Thyroid gland (tissue), 4 donors: ENCODE data around the gene SLC7A7. TPM values are rescaled to one million over a fixed set of nuclear protein-coding genes. Genes with fewer than 3 reads are reported as not detected.
"Not testable (repeated sequence)": the region's sequence is repeated elsewhere in the genome, so short reads cannot be mapped to it uniquely, and the experiment has no call there.

Source experiments
- DNase-seq, 2 donors: peaks; one replicate each; pipeline ENCODE4 v3.0.0-alpha.2; 2019
- H3K27ac ChIP-seq, 3 donors: fragments of 200-600 bp; sonication (generic); 1 replicate in 2 of 3; 2 replicates in 1 of 3; pipeline ENCODE4 v1.5.1; 2016 to 2019; ENCODE audit warnings: mild to moderate bottlenecking in 1 of 3, moderate library complexity in 1 of 3
- H3K27me3 ChIP-seq: fragments of 200-600 bp; sonication (generic); one replicate; pipeline ENCODE4 v1.5.1; 2019
- H3K36me3 ChIP-seq, 2 donors: fragments of 200-600 bp; sonication (generic); one replicate each; pipeline ENCODE4 v1.5.1; 2016 to 2019
- H3K4me1 ChIP-seq, 2 donors: fragments of 200-600 bp; sonication (generic); one replicate each; pipeline ENCODE4 v1.5.1; 2017 to 2019
- H3K4me3 ChIP-seq, 3 donors: fragments of 200-600 bp; sonication (generic); replicated peaks in 1 of 3; 1 replicate in 2 of 3; 2 replicates in 1 of 3; pipeline ENCODE4 v1.5.1; 2016; ENCODE audit warnings: mild to moderate bottlenecking in 1 of 3
- H3K9me3 ChIP-seq: fragments of 200-600 bp; sonication (generic); one replicate; pipeline ENCODE4 v1.5.1; 2017
- CTCF ChIP-seq, 6 experiments: fragments of 200-600 bp in 3 of 6; fragments of 450-650 bp in 3 of 6; sonication (generic) in 3 of 6; IDR thresholded peaks; one replicate each; pipeline ENCODE4 v1.5.1; 2016 to 2019; ENCODE audit warnings: antibody characterized with exemption in 6 of 6, mild to moderate bottlenecking in 2 of 6, inconsistent platforms in 1 of 6, moderate library complexity in 1 of 6
- POLR2A ChIP-seq, 2 donors: fragments of 450-650 bp; IDR thresholded peaks; one replicate each; pipeline ENCODE4 v1.6.1; 2017; ENCODE audit warnings: antibody characterized with exemption in 2 of 2, mild to moderate bottlenecking in 2 of 2, moderate library complexity in 1 of 2
- WGBS, 2 donors: methylation state at CpG; one replicate each; pipeline ENCODE4 v1.1.5; 2017; 5-methylcytosine and 5-hydroxymethylcytosine counted together
- intact Hi-C: fragments of 100-400 bp; cut with DNase I; formaldehyde crosslinking; loops from one replicate; pipeline ENCODE4 v1.15.1; 2023
- total RNA-seq, 4 donors: library from RNA; depleted of rRNA; stranded (reverse); fragments of >200 nt; gene quantifications; one replicate each; pipeline ENCODE4 v1.2.3, GENCODE V29; 2016

The SLC7A7 gene
- total RNA-seq, 4 donors from 2014 or later: 8.4 to 15.1 (median 13.7) TPM

- H3K27ac ChIP-seq: no peak overlapping the region
- no peaks in the 10 kb centered on the region for H3K9me3 ChIP-seq
- no peaks in the 10 kb centered on the region for H3K36me3 ChIP-seq
- H3K27me3 ChIP-seq: no peaks in the 10 kb centered on the region
- intact Hi-C loops: no loop called here
- DNase-seq: no peak
- 79% methylated on average over 3 of the region's 3 CpGs for WGBS, 2 donors
- H3K4me3 ChIP-seq: no peak overlapping the region
- no peaks in the 10 kb centered on the region for H3K4me1 ChIP-seq
- TF ChIP-seq POLR2A (IDR thresholded peaks at IDR 0.05) (no peak), CTCF (IDR thresholded peaks at IDR 0.05) (no peak)
These were observed 75.2 kb downstream of the SLC7A7 start for GRCh38 chr14:22740020-22740419.

DNA sequence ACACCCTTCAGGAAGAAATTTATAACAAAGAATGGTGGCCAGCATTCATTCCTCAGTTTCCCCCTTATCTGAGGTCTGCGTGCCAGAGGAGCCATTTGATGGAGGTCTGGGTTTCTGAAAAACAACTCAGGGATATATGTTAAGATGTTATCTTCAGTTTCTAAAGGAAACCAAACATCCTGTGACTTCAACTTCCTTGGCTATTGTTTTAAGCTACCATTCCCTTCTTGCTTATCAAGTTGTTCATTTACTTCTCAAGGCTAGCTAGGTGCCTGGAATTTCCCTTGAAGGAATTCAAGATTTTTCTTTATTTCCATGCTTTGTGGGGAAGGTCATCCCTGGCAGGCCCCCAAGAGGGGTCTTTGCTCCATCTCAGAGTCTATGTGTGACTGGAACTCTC is 75.8 kb downstream of the SLC7A7 start:
- Histone ChIP-seq H3K27me3 (no peaks in the 10 kb centered on the region), H3K4me3 (no peak overlapping the region), H3K9me3 (no peaks in the 10 kb centered on the region), H3K36me3 (no peaks in the 10 kb centered on the region), H3K4me1 (no peaks in the 10 kb centered on the region), H3K27ac (no peak overlapping the region)
- no peak for DNase-seq
- no peak for TF ChIP-seq CTCF (IDR thresholded peaks at IDR 0.05)
- no peak for TF ChIP-seq POLR2A (IDR thresholded peaks at IDR 0.05)
- 41 to 76% methylated on average over 1 of the region's 1 CpG for WGBS, 2 donors
- intact Hi-C loops: no loop called here

- DNase-seq: no peak
- intact Hi-C loops: no loop called here
- H3K36me3 ChIP-seq: no peaks in the 10 kb centered on the region
- H3K4me3 ChIP-seq: no peak overlapping the region
- H3K4me1 ChIP-seq: no peaks in the 10 kb centered on the region
- H3K27me3 ChIP-seq: no peaks in the 10 kb centered on the region
- no peak overlapping the region for H3K27ac ChIP-seq
- H3K9me3 ChIP-seq: no peaks in the 10 kb centered on the region
- TF ChIP-seq POLR2A (IDR thresholded peaks at IDR 0.05) (no peak), CTCF (IDR thresholded peaks at IDR 0.05) (no peak)
- 89 to 100% methylated on average over 1 of the region's 1 CpG for WGBS, 2 donors
These were observed 78.2 kb downstream of the SLC7A7 start for GRCh38 chr14:22737052-22737451.

- DNase-seq, H3K36me3 ChIP-seq, H3K4me1 ChIP-seq, H3K4me3 ChIP-seq, H3K27me3 ChIP-seq, H3K27ac ChIP-seq, intact Hi-C loops, H3K9me3 ChIP-seq: not testable (repeated sequence)
- WGBS, 2 donors: 94 to 95% methylated on average over 14 of the region's 14 CpGs
These were observed 78.9 kb downstream of the SLC7A7 start for GRCh38 chr14:22736384-22736783.

GRCh38 chr14:22735096-22735495 is 80.1 kb downstream of the SLC7A7 start:
- Histone ChIP-seq H3K4me1 (no peaks in the 10 kb centered on the region), H3K27ac (no peak overlapping the region), H3K36me3 (no peaks in the 10 kb centered on the region), H3K9me3 (no peaks in the 10 kb centered on the region), H3K27me3 (no peaks in the 10 kb centered on the region), H3K4me3 (no peak overlapping the region)
- WGBS, 2 donors: 65 to 80% methylated on average over 2 of the region's 2 CpGs
- DNase-seq: no peak
- TF ChIP-seq CTCF (IDR thresholded peaks at IDR 0.05) (no peak), POLR2A (IDR thresholded peaks at IDR 0.05) (no peak)
- intact Hi-C loops: no loop called here

DNA sequence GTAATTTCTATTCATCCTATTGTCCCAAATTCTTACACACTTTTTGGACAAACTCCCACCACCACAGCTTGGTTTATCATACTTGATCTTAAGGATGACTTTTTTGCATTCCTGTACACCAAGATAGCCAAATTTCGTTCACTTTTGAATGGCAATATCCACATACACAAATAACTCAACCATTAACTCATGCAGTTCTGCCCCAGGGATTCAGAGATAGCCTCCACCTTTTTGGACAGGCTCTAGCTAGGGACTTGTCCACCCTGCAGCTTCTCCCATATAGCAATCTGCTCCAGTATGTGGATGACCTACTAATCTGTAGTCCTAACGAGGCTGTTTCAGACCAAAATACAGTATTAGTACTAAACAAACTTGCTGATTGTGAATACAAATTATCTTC is 81.4 kb downstream of the SLC7A7 start:
- 69 to 76% methylated on average over 2 of the region's 2 CpGs for WGBS, 2 donors
- Histone ChIP-seq H3K9me3 (no peaks in the 10 kb centered on the region), H3K4me1 (no peaks in the 10 kb centered on the region), H3K27me3 (no peaks in the 10 kb centered on the region), H3K27ac (no peak overlapping the region), H3K36me3 (no peaks in the 10 kb centered on the region), H3K4me3 (no peak overlapping the region)
- DNase-seq: no peak
- intact Hi-C loops: no loop called here
- TF ChIP-seq CTCF (IDR thresholded peaks at IDR 0.05): no peak
- no peak for TF ChIP-seq POLR2A (IDR thresholded peaks at IDR 0.05)

DNA sequence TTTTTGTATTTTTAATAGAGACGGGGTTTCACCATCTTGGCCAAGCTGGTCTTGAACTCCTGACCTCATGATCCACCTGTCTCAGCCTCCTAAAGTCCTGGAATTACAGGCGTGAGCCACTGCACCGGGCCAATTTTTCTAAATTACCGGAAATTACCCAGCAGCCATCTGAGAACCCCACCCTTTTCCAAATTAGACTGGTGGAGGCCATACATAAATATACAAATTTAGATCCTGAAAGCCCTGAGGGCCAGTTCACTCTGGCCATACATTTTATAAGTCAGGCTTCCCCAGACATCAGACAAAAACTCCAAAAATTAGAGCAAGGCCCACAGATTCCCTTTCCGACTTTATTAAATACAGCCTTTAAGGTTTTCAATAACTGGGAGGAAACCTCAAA is 83.2 kb downstream of the SLC7A7 start:
- intact Hi-C loops, H3K27me3 ChIP-seq: not testable (repeated sequence)
- 90 to 96% methylated on average over 5 of the region's 5 CpGs for WGBS, 2 donors

More for the DNA sequence above, 83.2 kb downstream of the SLC7A7 start:
- H3K9me3 ChIP-seq, H3K27ac ChIP-seq, H3K36me3 ChIP-seq, H3K4me1 ChIP-seq, DNase-seq, H3K4me3 ChIP-seq: not testable (repeated sequence)
